Erythroblast (primary cell): ENCODE results near the gene APAF1.

Source experiments
- GATA1 ChIP-seq: IDR thresholded peaks from 2 replicates; pipeline ENCODE4 v1.6.1; 2011; ENCODE audit warnings: low read depth, mild to moderate bottlenecking, control low read depth, low read length, moderate library complexity
- POLR2A ChIP-seq: IDR thresholded peaks from 2 replicates; pipeline ENCODE4 v1.6.1; 2011; ENCODE audit warnings: mild to moderate bottlenecking, low read length

DNA sequence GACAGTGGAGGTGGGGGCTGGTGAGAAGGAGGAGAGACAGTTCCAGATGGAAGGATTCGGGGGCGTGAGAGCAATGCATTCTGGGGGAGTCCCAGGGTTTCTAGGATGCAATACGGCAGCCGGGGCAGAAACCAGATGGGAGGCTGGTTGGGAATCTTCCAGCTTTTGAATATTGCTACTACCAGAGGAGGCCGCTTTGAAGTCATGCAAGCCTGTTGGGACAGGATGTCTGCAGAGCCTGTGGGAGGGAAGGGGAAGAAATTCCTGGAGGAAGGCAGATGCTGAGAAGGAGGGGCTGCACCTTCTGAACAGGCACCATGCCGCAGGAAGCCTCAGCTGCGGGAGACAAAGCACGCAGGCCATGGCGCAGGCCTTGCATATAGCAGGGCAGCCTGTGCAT is 105.4 kb downstream of the APAF1 start:
- TF ChIP-seq POLR2A (no peak), GATA1 (no peak)
